Measurements from ENCODE around the gene CLPSL1. TPM values are rescaled to one million over a fixed set of nuclear protein-coding genes. Genes with fewer than 3 reads are reported as not detected.

CLPSL1 gene
- total and polyA plus RNA-seq, 2 of the 13 experiments (the other 11 are each of a cell fraction or from before 2014, with no cell fraction given), result not detected

DNA sequence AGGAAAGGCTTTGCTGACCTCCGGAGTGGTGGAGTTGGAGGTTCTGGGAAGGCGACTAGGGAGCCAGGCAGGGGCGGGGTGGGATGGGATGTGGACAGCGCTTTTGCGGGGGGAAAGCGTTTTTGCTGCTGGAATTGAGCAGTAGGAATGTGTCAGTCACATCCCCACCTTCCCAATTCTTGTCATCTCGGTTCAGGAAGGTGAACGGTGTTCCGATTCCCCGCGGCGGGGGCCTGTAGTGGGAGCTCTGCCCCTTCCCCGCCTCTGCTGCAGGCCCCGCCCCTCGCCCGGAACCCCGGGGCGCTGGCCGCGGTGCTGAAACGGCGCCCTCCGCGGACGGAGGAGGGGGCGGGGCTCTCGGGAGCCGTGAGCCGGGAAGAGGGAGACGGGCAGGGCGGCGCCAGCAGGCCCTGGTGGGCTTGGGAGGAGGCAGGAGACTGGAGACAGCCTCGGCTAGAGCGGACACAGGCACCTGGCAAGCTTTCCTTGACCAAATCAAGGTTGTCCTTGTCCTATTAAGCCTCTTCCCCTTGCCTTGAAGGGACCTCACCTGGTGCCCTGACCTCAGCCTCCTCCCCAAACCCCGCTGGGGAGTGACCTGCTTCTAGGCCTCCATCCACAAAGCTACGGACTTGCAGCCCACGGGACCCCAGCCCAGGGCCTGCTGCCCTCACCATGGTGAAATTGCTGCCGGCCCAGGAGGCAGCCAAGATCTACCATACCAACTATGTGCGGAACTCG lies 24.3 kb downstream of the CLPSL1 start, which contains the start of gene LHFPL5:
Gene LHFPL5 (plus strand): TSS at position 357 of the 741 bp plus-strand sequence. CDS start 319 bp downstream, at position 676.
- H3K36me3 ChIP-seq (replicated peaks in 1 of 2; ENCODE audit: control insufficient read depth in 1 of 2, insufficient read depth in 2 of 2, low read length in 2 of 2), result no peaks in the 10 kb centered on the region
- H3K79me2 ChIP-seq (ENCODE audit: insufficient read depth, low read length), result no peaks in the 10 kb centered on the region
- DNase-seq (ENCODE audit: low spot score), result peak; percentile 32
- H2AFZ ChIP-seq (ENCODE audit: low read length), result peak within 1 kb of the TSS; percentile 76
- peak within 1 kb of the TSS; percentile 98 for H3K4me2 ChIP-seq (ENCODE audit: low read depth, low read length)
- H3K27me3 ChIP-seq (ENCODE audit: control insufficient read depth in 1 of 2, insufficient read depth in 2 of 2, low read length in 2 of 2), result no peaks in the 10 kb centered on the region
- intact Hi-C loops (cut with micrococcal nuclease; ENCODE audit: unreplicated experiment), result no loop called here
- peak; percentile 99 for ATAC-seq
- H4K20me1 ChIP-seq (ENCODE audit: insufficient read depth, low read length), result no peaks in the 10 kb centered on the region; the same call in 1 of the 2 replicates
- ChIA-PET POLR2A (interaction anchor here (0.6 kb wide), 1 partner anchor 59 kb away, joined by 3 read pairs; no protein-coding TSS in a partner anchor), CTCF (ENCODE audit: low intra/inter-chr PET ratio, low total read pairs) (no interaction called here)
- FAIRE-seq, result peak; percentile 34
- no peaks in the 10 kb centered on the region for H3K4me1 ChIP-seq (ENCODE audit: insufficient read depth, low read length)
- no peak within 1 kb of the TSS for H3K9ac ChIP-seq (ENCODE audit: insufficient read depth, low read depth, low read length)
- 13% methylated on average over 24 of the region's 40 CpGs for WGBS (ENCODE audit: low lambda C conversion rate)
- H3K9me3 ChIP-seq (ENCODE audit: low read length), result no peaks in the 10 kb centered on the region
- BruUV-seq (replicated peaks), result no TSS peak
- peak within 1 kb of the TSS; percentile 15 to 74 (median 55); a peak in 5 of 6 replicates for H3K4me3 ChIP-seq (replicated peaks in 1 of 3; ENCODE audit: insufficient read depth in 1 of 3, low read depth in 2 of 3, low read length in 3 of 3)
- in situ Hi-C loops (cut with HindIII; ENCODE audit: extremely low pct_ligation_motif_present, low pct_unique_long_range_greater_than_20kb), result no loop called here
- no peak within 1 kb of the TSS for H3K27ac ChIP-seq (ENCODE audit: extremely low read length, insufficient read depth, low read length)
- TF ChIP-seq SMAD3 (CRISPR knock-in tag; IDR thresholded peaks at IDR 0.05) (peak; percentile 98), ZNF746 (CRISPR knock-in tag; IDR thresholded peaks at IDR 0.05) (no peak), HNRNPLL (IDR thresholded peaks at IDR 0.05; ENCODE audit: low read depth, low read length, poor library complexity, severe bottlenecking) (peak; percentile 57), POLR2AphosphoS2 (IDR thresholded peaks at IDR 0.05; ENCODE audit: low read depth, low read length) (no peak), ZNF207 (IDR thresholded peaks at IDR 0.05; ENCODE audit: borderline replicate concordance) (no peak), ARNT (IDR thresholded peaks at IDR 0.05) (no peak), ZNF256 (CRISPR knock-in tag; conservative IDR thresholded peaks at IDR 0.05) (peak; percentile 98), ZBTB38 (CRISPR knock-in tag; IDR thresholded peaks at IDR 0.05) (peak; percentile 95), THRA (CRISPR knock-in tag; IDR thresholded peaks at IDR 0.05; ENCODE audit: borderline replicate concordance) (peak; percentile 97)
- TF ChIP-seq, protein P1, sequence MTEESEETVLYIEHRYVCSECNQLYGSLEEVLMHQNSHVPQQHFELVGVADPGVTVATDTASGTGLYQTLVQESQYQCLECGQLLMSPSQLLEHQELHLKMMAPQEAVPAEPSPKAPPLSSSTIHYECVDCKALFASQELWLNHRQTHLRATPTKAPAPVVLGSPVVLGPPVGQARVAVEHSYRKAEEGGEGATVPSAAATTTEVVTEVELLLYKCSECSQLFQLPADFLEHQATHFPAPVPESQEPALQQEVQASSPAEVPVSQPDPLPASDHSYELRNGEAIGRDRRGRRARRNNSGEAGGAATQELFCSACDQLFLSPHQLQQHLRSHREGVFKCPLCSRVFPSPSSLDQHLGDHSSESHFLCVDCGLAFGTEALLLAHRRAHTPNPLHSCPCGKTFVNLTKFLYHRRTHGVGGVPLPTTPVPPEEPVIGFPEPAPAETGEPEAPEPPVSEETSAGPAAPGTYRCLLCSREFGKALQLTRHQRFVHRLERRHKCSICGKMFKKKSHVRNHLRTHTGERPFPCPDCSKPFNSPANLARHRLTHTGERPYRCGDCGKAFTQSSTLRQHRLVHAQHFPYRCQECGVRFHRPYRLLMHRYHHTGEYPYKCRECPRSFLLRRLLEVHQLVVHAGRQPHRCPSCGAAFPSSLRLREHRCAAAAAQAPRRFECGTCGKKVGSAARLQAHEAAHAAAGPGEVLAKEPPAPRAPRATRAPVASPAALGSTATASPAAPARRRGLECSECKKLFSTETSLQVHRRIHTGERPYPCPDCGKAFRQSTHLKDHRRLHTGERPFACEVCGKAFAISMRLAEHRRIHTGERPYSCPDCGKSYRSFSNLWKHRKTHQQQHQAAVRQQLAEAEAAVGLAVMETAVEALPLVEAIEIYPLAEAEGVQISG (CRISPR knock-in tag; IDR thresholded peaks at IDR 0.05), result peak; percentile 93
- TF ChIP-seq, protein P2, sequence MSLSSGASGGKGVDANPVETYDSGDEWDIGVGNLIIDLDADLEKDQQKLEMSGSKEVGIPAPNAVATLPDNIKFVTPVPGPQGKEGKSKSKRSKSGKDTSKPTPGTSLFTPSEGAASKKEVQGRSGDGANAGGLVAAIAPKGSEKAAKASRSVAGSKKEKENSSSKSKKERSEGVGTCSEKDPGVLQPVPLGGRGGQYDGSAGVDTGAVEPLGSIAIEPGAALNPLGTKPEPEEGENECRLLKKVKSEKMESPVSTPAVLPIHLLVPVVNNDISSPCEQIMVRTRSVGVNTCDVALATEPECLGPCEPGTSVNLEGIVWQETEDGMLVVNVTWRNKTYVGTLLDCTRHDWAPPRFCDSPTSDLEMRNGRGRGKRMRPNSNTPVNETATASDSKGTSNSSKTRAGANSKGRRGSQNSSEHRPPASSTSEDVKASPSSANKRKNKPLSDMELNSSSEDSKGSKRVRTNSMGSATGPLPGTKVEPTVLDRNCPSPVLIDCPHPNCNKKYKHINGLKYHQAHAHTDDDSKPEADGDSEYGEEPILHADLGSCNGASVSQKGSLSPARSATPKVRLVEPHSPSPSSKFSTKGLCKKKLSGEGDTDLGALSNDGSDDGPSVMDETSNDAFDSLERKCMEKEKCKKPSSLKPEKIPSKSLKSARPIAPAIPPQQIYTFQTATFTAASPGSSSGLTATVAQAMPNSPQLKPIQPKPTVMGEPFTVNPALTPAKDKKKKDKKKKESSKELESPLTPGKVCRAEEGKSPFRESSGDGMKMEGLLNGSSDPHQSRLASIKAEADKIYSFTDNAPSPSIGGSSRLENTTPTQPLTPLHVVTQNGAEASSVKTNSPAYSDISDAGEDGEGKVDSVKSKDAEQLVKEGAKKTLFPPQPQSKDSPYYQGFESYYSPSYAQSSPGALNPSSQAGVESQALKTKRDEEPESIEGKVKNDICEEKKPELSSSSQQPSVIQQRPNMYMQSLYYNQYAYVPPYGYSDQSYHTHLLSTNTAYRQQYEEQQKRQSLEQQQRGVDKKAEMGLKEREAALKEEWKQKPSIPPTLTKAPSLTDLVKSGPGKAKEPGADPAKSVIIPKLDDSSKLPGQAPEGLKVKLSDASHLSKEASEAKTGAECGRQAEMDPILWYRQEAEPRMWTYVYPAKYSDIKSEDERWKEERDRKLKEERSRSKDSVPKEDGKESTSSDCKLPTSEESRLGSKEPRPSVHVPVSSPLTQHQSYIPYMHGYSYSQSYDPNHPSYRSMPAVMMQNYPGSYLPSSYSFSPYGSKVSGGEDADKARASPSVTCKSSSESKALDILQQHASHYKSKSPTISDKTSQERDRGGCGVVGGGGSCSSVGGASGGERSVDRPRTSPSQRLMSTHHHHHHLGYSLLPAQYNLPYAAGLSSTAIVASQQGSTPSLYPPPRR (CRISPR knock-in tag; IDR thresholded peaks at IDR 0.05; ENCODE audit: borderline replicate concordance), result peak; percentile 50; the same call in 1 of the 2 replicates
